ENCODE data around the gene ERBIN.

Gene ERBIN

DNA sequence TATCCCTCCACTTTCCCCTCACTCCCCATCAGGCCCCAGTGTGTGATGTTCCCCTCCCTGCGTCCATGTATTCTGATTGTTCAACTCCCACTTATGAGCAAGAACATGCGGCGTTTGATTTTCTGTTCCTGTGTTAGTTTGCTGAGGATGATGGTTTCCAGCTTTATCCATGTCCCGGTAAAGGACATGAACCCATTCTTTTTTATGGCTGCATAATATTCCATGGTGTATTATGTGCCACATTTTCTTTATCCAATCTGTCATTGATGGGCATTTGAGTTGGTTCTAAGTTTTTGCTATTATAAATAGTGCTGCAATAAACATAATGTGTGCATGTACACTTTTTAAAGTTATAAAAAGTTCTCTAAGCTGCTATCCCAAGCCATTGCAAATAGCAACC is 75.6 kb downstream of the ERBIN start:
- Histone ChIP-seq H3K27ac (ENCODE audit: low read length) (no peak overlapping the region), H3K27me3 (ENCODE audit: control insufficient read depth, insufficient read depth, low read length) (no peaks in the 10 kb centered on the region), H3K4me3 (ENCODE audit: low read length) (no peak overlapping the region), H3K4me1 (ENCODE audit: control insufficient read depth, insufficient read depth, low read length) (no peaks in the 10 kb centered on the region; the same call in 1 of the 2 replicates), H3K36me3 (ENCODE audit: control insufficient read depth, insufficient read depth, low read length) (no peaks in the 10 kb centered on the region), H3K9me3 (ENCODE audit: control insufficient read depth, insufficient read depth, low read length) (no peaks in the 10 kb centered on the region)
- DNase-seq (ENCODE audit: low read depth, low spot score) = no peak
- no CpG with 5 or more reads among the region's 4 CpGs for WGBS (ENCODE audit: insufficient coverage, insufficient read length)

- H3K4me3 ChIP-seq (ENCODE audit: low read length) = no peak overlapping the region
- no CpG with 5 or more reads among the region's 2 CpGs for WGBS (ENCODE audit: insufficient coverage, insufficient read length)
- no peaks in the 10 kb centered on the region for H3K9me3 ChIP-seq (ENCODE audit: control insufficient read depth, insufficient read depth, low read length)
- no peaks in the 10 kb centered on the region for H3K36me3 ChIP-seq (ENCODE audit: control insufficient read depth, insufficient read depth, low read length)
- H3K4me1 ChIP-seq (ENCODE audit: control insufficient read depth, insufficient read depth, low read length) = no peaks in the 10 kb centered on the region; the same call in 1 of the 2 replicates
- no peaks in the 10 kb centered on the region for H3K27me3 ChIP-seq (ENCODE audit: control insufficient read depth, insufficient read depth, low read length)
- DNase-seq (ENCODE audit: low read depth, low spot score) = no peak
- H3K27ac ChIP-seq (ENCODE audit: low read length) = no peak overlapping the region
These were observed 76.0 kb downstream of the ERBIN start for GRCh38 chr5:66002415-66002814.

DNA sequence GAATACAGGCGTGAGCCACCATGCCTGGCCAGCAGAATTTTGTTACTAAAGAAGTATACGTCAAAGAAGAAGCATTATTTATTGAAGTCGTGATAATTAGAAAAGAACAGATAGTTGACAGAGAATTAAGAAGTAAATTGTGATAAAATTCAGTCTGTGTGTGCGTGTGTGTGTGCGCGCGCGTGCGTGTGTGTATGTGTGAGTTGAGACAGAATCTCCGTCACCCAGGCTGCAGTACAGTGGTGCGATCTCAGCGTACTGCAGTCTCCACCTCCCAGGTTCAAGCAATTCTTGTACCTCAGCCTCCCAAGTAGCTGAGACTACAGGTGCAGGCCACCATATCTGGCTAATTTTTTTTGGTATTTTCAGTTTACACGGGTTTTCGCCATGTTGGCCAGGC is 77.8 kb downstream of the ERBIN start:
- DNase-seq (ENCODE audit: low read depth, low spot score) = no peak
- H3K36me3 ChIP-seq (ENCODE audit: control insufficient read depth, insufficient read depth, low read length) = no peaks in the 10 kb centered on the region
- WGBS (ENCODE audit: insufficient coverage, insufficient read length) = 100% methylated on average over 2 of the region's 14 CpGs

DNA sequence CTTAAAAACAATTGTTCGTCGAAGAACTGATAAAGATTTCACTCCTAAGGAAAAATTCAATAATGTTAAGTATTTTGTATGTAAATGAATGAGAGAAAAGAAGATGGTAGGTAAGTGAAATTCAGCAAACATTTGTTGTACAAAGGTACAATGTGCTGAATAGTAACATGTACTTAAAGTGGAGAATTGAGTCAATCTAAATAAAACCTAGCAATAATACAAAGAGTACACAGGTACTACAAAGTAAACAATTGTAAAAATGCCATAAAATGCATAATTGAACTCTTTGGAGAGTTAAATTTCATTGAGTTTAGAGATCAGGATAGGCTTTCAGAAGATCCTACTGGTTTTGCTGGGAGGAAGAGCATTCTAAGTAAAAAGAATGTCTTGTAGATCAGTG is 82.9 kb downstream of the ERBIN start:
- no peaks in the 10 kb centered on the region for H3K4me1 ChIP-seq (ENCODE audit: control insufficient read depth, insufficient read depth, low read length)
- H3K36me3 ChIP-seq (ENCODE audit: control insufficient read depth, insufficient read depth, low read length) = no peaks in the 10 kb centered on the region
- DNase-seq (ENCODE audit: low read depth, low spot score) = no peak
- H3K27ac ChIP-seq (ENCODE audit: low read length) = no peak overlapping the region
- no peaks in the 10 kb centered on the region for H3K9me3 ChIP-seq (ENCODE audit: control insufficient read depth, insufficient read depth, low read length)
- no peak overlapping the region for H3K4me3 ChIP-seq (ENCODE audit: low read length)
- WGBS (ENCODE audit: insufficient coverage, insufficient read length) = no CpG with 5 or more reads among the region's 2 CpGs
- no peaks in the 10 kb centered on the region for H3K27me3 ChIP-seq (ENCODE audit: control insufficient read depth, insufficient read depth, low read length)

More for the DNA sequence above, 77.8 kb downstream of the ERBIN start:
- Histone ChIP-seq H3K27me3 (ENCODE audit: control insufficient read depth, insufficient read depth, low read length) (no peaks in the 10 kb centered on the region), H3K4me1 (ENCODE audit: control insufficient read depth, insufficient read depth, low read length) (no peaks in the 10 kb centered on the region), H3K27ac (ENCODE audit: low read length) (no peak overlapping the region), H3K9me3 (ENCODE audit: control insufficient read depth, insufficient read depth, low read length) (no peaks in the 10 kb centered on the region), H3K4me3 (ENCODE audit: low read length) (no peak overlapping the region)

DNA sequence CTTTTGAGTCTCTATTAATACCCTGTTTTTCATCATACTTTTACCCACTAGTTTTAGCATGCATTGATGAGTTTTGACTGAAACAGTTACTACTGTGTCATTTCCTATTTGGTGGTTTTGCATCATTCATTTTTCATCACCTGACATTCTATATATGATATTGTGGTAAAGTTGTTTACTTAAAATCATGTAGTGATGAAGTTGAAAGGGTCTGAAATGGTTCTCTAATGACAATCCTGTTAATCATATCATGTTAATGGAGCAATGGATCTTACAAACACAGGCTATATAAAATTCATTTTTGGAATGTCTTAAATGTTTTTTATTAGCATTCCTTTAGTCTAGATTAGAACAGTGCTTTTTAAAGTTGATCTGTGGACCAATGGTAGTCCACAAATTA is 84.1 kb downstream of the ERBIN start:
- no peaks in the 10 kb centered on the region for H3K27me3 ChIP-seq (ENCODE audit: control insufficient read depth, insufficient read depth, low read length)
- H3K4me1 ChIP-seq (ENCODE audit: control insufficient read depth, insufficient read depth, low read length) = no peaks in the 10 kb centered on the region
- no peaks in the 10 kb centered on the region for H3K36me3 ChIP-seq (ENCODE audit: control insufficient read depth, insufficient read depth, low read length)
- H3K27ac ChIP-seq (ENCODE audit: low read length) = no peak overlapping the region
- H3K4me3 ChIP-seq (ENCODE audit: low read length) = no peak overlapping the region
- DNase-seq (ENCODE audit: low read depth, low spot score) = no peak
- no peaks in the 10 kb centered on the region for H3K9me3 ChIP-seq (ENCODE audit: control insufficient read depth, insufficient read depth, low read length)

DNA sequence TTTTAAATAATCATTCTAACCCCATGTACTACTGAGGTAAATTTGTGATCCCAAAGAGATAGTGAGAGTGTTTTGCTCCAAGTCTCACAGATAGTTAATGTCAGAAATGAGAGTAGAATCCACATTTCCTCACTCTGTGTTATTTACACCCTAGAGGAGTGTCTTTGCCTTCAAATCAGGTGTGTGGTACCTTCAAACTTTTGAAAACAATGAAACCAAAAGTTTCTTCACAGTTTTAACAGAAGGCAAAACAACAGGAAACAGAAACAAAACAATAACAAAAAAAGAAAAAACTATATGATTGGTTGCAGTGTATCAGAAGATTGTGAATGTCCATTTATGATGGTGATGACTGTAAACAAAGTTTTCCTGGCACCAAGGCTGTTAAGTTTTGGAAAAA is 85.9 kb downstream of the ERBIN start:
- Histone ChIP-seq H3K36me3 (ENCODE audit: control insufficient read depth, insufficient read depth, low read length) (no peaks in the 10 kb centered on the region), H3K4me3 (ENCODE audit: low read length) (no peak overlapping the region), H3K27ac (ENCODE audit: low read length) (no peak overlapping the region), H3K9me3 (ENCODE audit: control insufficient read depth, insufficient read depth, low read length) (no peaks in the 10 kb centered on the region), H3K4me1 (ENCODE audit: control insufficient read depth, insufficient read depth, low read length) (no peaks in the 10 kb centered on the region), H3K27me3 (ENCODE audit: control insufficient read depth, insufficient read depth, low read length) (no peaks in the 10 kb centered on the region)
- no peak for DNase-seq (ENCODE audit: low read depth, low spot score)

GRCh38 chr5:66013397-66013796 is 87.0 kb downstream of the ERBIN start:
- Histone ChIP-seq H3K27me3 (ENCODE audit: control insufficient read depth, insufficient read depth, low read length) (no peaks in the 10 kb centered on the region), H3K27ac (ENCODE audit: low read length) (no peak overlapping the region), H3K4me1 (ENCODE audit: control insufficient read depth, insufficient read depth, low read length) (no peaks in the 10 kb centered on the region), H3K36me3 (ENCODE audit: control insufficient read depth, insufficient read depth, low read length) (no peaks in the 10 kb centered on the region), H3K4me3 (ENCODE audit: low read length) (no peak overlapping the region), H3K9me3 (ENCODE audit: control insufficient read depth, insufficient read depth, low read length) (no peaks in the 10 kb centered on the region)
- DNase-seq (ENCODE audit: low read depth, low spot score) = no peak
- no CpG with 5 or more reads among the region's 2 CpGs for WGBS (ENCODE audit: insufficient coverage, insufficient read length)

- DNase-seq (ENCODE audit: low read depth, low spot score) = no peak
- Histone ChIP-seq H3K9me3 (ENCODE audit: control insufficient read depth, insufficient read depth, low read length) (no peaks in the 10 kb centered on the region), H3K27me3 (ENCODE audit: control insufficient read depth, insufficient read depth, low read length) (no peaks in the 10 kb centered on the region), H3K27ac (ENCODE audit: low read length) (no peak overlapping the region), H3K4me1 (ENCODE audit: control insufficient read depth, insufficient read depth, low read length) (no peaks in the 10 kb centered on the region), H3K36me3 (ENCODE audit: control insufficient read depth, insufficient read depth, low read length) (no peaks in the 10 kb centered on the region), H3K4me3 (ENCODE audit: low read length) (no peak overlapping the region)
- no CpG with 5 or more reads among the region's 1 CpG for WGBS (ENCODE audit: insufficient coverage, insufficient read length)
These were observed 87.5 kb downstream of the ERBIN start for GRCh38 chr5:66013906-66014305.

DNA sequence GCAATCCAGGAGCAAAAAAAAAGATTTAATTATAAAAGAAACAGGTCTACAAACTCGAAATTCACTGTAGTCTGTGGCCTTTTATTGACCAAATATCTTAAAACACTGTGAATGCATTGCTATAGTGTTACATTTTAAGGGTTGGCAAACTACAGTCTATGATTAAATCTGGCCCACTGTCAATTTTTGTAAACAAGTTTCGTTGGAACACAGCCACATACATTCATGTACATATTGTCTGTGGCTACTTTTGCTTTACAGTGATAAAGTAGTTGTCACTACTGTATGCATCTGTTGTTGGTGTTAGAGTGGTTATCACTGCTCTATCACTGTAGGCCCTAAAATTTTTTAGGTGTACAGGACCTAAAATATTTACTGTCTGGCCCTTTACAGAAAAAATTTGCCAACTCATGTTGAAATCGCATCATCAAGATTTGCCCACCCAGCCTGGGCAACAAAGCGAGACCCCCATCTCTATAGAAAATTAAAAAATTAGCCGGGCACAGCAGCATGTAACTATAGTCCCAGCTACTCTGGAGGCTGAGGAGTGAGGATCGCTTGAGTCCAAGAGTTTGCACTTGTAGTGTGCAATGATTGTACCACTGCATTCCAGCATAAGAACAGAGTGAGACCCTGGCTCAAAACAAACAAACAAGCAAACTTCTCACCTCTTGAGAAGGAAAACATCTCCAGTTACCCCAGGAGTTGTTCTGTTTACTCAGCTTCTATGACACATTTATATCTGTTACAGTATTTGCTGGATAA is 89.0 kb downstream of the ERBIN start:
- Histone ChIP-seq H3K36me3 (ENCODE audit: control insufficient read depth, insufficient read depth, low read length) (no peaks in the 10 kb centered on the region), H3K9me3 (ENCODE audit: control insufficient read depth, insufficient read depth, low read length) (no peaks in the 10 kb centered on the region), H3K4me1 (ENCODE audit: control insufficient read depth, insufficient read depth, low read length) (no peaks in the 10 kb centered on the region), H3K4me3 (ENCODE audit: low read length) (no peak overlapping the region), H3K27ac (ENCODE audit: low read length) (no peak overlapping the region), H3K27me3 (ENCODE audit: control insufficient read depth, insufficient read depth, low read length) (no peaks in the 10 kb centered on the region)
- no CpG with 5 or more reads among the region's 6 CpGs for WGBS (ENCODE audit: insufficient coverage, insufficient read length)
- no peak for DNase-seq (ENCODE audit: low read depth, low spot score)

DNA sequence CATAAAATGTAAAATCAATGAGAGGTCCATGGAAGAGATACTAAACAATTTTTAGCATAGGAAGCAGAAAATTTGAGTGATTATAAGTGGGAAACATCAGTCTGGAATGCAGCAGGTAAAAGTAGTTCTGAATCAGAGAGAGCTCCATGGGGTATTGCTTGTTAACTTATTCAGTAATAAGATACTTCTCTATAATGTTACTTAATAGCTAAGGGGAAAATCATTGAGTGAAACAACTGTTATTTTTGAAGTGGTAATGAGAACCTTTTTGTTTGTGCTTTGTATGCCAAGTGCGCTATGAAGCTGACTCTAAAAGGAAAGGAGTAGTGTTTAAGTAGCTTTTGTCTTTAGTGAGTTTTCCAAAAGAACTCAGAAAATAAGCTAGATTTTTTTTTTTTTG is 95.2 kb downstream of the ERBIN start:
- DNase-seq (ENCODE audit: low read depth, low spot score) = no peak
- H3K27ac ChIP-seq (ENCODE audit: low read length) = no peak overlapping the region
- no peaks in the 10 kb centered on the region for H3K36me3 ChIP-seq (ENCODE audit: control insufficient read depth, insufficient read depth, low read length)
- no peaks in the 10 kb centered on the region for H3K4me1 ChIP-seq (ENCODE audit: control insufficient read depth, insufficient read depth, low read length)
- H3K27me3 ChIP-seq (ENCODE audit: control insufficient read depth, insufficient read depth, low read length) = no peaks in the 10 kb centered on the region
- no peaks in the 10 kb centered on the region for H3K9me3 ChIP-seq (ENCODE audit: control insufficient read depth, insufficient read depth, low read length)
- no CpG with 5 or more reads among the region's 1 CpG for WGBS (ENCODE audit: insufficient coverage, insufficient read length)
- H3K4me3 ChIP-seq (ENCODE audit: low read length) = no peak overlapping the region

DNA sequence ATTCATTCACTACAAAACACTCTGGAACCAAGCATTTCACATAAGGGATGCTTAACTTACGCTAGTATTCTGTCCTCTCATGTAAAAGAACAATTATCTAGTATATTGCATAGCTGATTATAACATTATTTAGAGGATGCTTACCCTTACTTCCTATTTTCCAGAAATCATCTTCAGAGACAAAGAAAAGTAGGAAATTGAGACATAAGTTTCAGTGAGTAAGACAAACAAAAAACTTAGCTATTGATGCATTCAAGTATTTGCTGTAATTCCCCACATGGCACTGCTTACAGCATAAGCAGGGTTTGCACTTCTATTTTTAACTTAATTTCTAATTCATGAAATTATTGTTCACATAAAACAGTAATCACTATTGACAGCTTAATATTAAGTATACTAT is 112.9 kb downstream of the ERBIN start:
- H3K4me1 ChIP-seq (ENCODE audit: control insufficient read depth, insufficient read depth, low read length) = no peaks in the 10 kb centered on the region; the same call in 1 of the 2 replicates
- H3K9me3 ChIP-seq (ENCODE audit: control insufficient read depth, insufficient read depth, low read length) = no peaks in the 10 kb centered on the region
- H3K27ac ChIP-seq (ENCODE audit: low read length) = no peak overlapping the region
- WGBS (ENCODE audit: insufficient coverage, insufficient read length) = no CpG with 5 or more reads among the region's 1 CpG
- no peaks in the 10 kb centered on the region for H3K36me3 ChIP-seq (ENCODE audit: control insufficient read depth, insufficient read depth, low read length)
- DNase-seq (ENCODE audit: low read depth, low spot score) = no peak
- H3K4me3 ChIP-seq (ENCODE audit: low read length) = no peak overlapping the region
- no peaks in the 10 kb centered on the region for H3K27me3 ChIP-seq (ENCODE audit: control insufficient read depth, insufficient read depth, low read length)

Measured in iPS DF 6.9 (cell line).